GM12878 (cell line): ENCODE measurements around the gene ZSCAN18. TPM values are rescaled to one million over a fixed set of nuclear protein-coding genes. Genes with fewer than 3 reads are reported as not detected.

Experiments
- ATAC-seq: fragments of 200-7000 bp; cut with Tn5 transposase; 3 replicates; pipeline ENCODE4 v1.9.1; 2020; ENCODE audit warnings: mild to moderate bottlenecking, moderate library complexity
- BruUV-seq: library from RNA; stranded (reverse); fragments of 400-500 nt; replicated peaks from 2 replicates; lab custom pipeline; 2021; lab: Mats Ljungman, UMichigan
- CTCF ChIA-PET: fragments of 300-600 bp; sonication (Branson Sonifier 250); formaldehyde crosslinking; extraction: SDS; loops from one replicate; lab custom pipeline; 2021; ENCODE audit warnings: inconsistent platforms; lab: Yijun Ruan, JAX
- POLR2A ChIA-PET: fragments of 350-600 bp; formaldehyde crosslinking; extraction: SDS; loops from one replicate; lab custom pipeline; 2021; ENCODE audit warnings: inconsistent platforms; lab: Charles Lee
- RAD21 ChIA-PET: fragments of 300-600 bp; sonication (Branson Sonifier 250); formaldehyde crosslinking; loops from one replicate; lab custom pipeline; 2023; ENCODE audit warnings: antibody characterized with exemption; ENCODE audit not compliant: unreplicated experiment; lab: Charles Lee
- SMC1A ChIA-PET: fragments of 300-600 bp; sonication (Branson Sonifier 250); formaldehyde crosslinking; loops from one replicate; lab custom pipeline; 2023; ENCODE audit not compliant: unreplicated experiment, uncharacterized antibody; lab: Charles Lee
- DNase-seq: peaks from one replicate; pipeline ENCODE4 v3.0.0-alpha.2; 2011; ENCODE audit warnings: low read depth, low spot score
- FAIRE-seq: peaks from 3 replicates; lab custom pipeline; 2011; peaks lifted over from hg19 to GRCh38; lab: Jason Lieb, UNC
- H2AFZ ChIP-seq: 2 replicates; pipeline ENCODE4 v1.6.0; 2011; ENCODE audit warnings: low read depth, low read length, control low read depth; ENCODE audit not compliant: control insufficient read depth
- H3K27ac ChIP-seq: 2 replicates; pipeline ENCODE4 v1.5.1; 2011; ENCODE audit warnings: control low read depth; ENCODE audit not compliant: control insufficient read depth, insufficient read depth
- H3K27me3 ChIP-seq, 2 experiments: replicated peaks in 1 of 2; 2 replicates each; pipeline versions ENCODE4 v1.6.0 to v1.6.1; 2011; ENCODE audit warnings: low read length in 1 of 2; ENCODE audit not compliant: control insufficient read depth in 2 of 2, insufficient read depth in 2 of 2
- H3K36me3 ChIP-seq, 2 experiments: 2 replicates each; pipeline ENCODE4 v1.5.1; 2011; ENCODE audit warnings: low read length in 1 of 2; ENCODE audit not compliant: control insufficient read depth in 2 of 2, insufficient read depth in 2 of 2
- H3K4me1 ChIP-seq: 2 replicates; pipeline ENCODE4 v1.6.1; 2011; ENCODE audit warnings: mild to moderate bottlenecking, low read length, moderate library complexity, mixed read lengths; ENCODE audit not compliant: control insufficient read depth, insufficient read depth
- H3K4me2 ChIP-seq: 2 replicates; pipeline ENCODE4 v1.6.0; 2011; ENCODE audit warnings: control low read depth; ENCODE audit not compliant: control insufficient read depth, insufficient read depth
- H3K4me3 ChIP-seq: fragments of 200-600 bp; sonication (generic); 2 replicates; pipeline ENCODE4 v1.5.1; 2016
- H3K79me2 ChIP-seq: 2 replicates; pipeline ENCODE4 v1.6.0; 2011; ENCODE audit warnings: low read length; ENCODE audit not compliant: control insufficient read depth, insufficient read depth
- H3K9ac ChIP-seq: 2 replicates; pipeline ENCODE4 v1.8.0; 2011; ENCODE audit warnings: low read length, control low read depth, mixed read lengths; ENCODE audit not compliant: control insufficient read depth, insufficient read depth
- H3K9me3 ChIP-seq: replicated peaks from 3 replicates; pipeline ENCODE4 v1.5.1; 2011; ENCODE audit warnings: mild to moderate bottlenecking, low read length; ENCODE audit not compliant: control insufficient read depth, insufficient read depth
- H4K20me1 ChIP-seq: 2 replicates; pipeline ENCODE4 v1.6.0; 2011; ENCODE audit not compliant: control insufficient read depth, insufficient read depth
- BCLAF1 ChIP-seq: fragments of 450-650 bp; IDR thresholded peaks from 2 replicates; pipeline ENCODE4 v1.6.1; 2017; ENCODE audit warnings: antibody characterized with exemption, mild to moderate bottlenecking, moderate library complexity
- CREB1 ChIP-seq: IDR thresholded peaks from 2 replicates; pipeline ENCODE4 v1.6.1; 2012; ENCODE audit warnings: low read depth, mild to moderate bottlenecking, inconsistent platforms
- EED ChIP-seq: sonication (generic); IDR thresholded peaks from 2 replicates; pipeline ENCODE4 v1.6.1; 2016; ENCODE audit warnings: antibody characterized with exemption, low read depth
- GABPA ChIP-seq: IDR thresholded peaks from 2 replicates; pipeline ENCODE4 v1.6.1; 2014; ENCODE audit warnings: antibody characterized with exemption, low read depth, mild to moderate bottlenecking, inconsistent platforms
- HCFC1 ChIP-seq: fragments of 150-350 bp; IDR thresholded peaks from 2 replicates; pipeline ENCODE4 v1.6.1; 2014; ENCODE audit warnings: low read length
- MEF2A ChIP-seq: IDR thresholded peaks from 2 replicates; pipeline ENCODE4 v1.6.1; 2011; ENCODE audit warnings: low read depth, mild to moderate bottlenecking, low read length, moderate library complexity; ENCODE audit not compliant: insufficient read depth
- NR2C2 ChIP-seq: IDR thresholded peaks from 2 replicates; pipeline ENCODE4 v1.6.1; 2011; ENCODE audit warnings: borderline replicate concordance, low read depth; ENCODE audit not compliant: control insufficient read depth, insufficient read length
- SMAD1 ChIP-seq: fragments of 450-650 bp; IDR thresholded peaks from 2 replicates; pipeline ENCODE4 v1.6.1; 2018; ENCODE audit warnings: mild to moderate bottlenecking, low read depth; ENCODE audit not compliant: partially characterized antibody
- ZNF384 ChIP-seq: IDR thresholded peaks from 2 replicates; pipeline ENCODE4 v1.6.1; 2012; ENCODE audit warnings: low read depth, mild to moderate bottlenecking, low read length, improper control_type of control experiment, borderline replicate concordance
- WGBS: methylation state at CpG from one replicate; pipeline ENCODE4 v1.1.6; 2016; ENCODE audit warnings: low lambda C conversion rate; ENCODE audit not compliant: insufficient replicate concordance, insufficient coverage; ENCODE audit errors: missing lambda C conversion rate; 5-methylcytosine and 5-hydroxymethylcytosine counted together
- in situ Hi-C: fragments of 300-500 bp; cut with MboI; formaldehyde crosslinking; loops from 9 replicates; pipeline ENCODE4 v1.14.3; 2018; ENCODE audit warnings: mixed read lengths
- intact Hi-C: fragments of 100-400 bp; cut with micrococcal nuclease; formaldehyde crosslinking; loops from one replicate; pipeline ENCODE4 v1.14.2; 2022; ENCODE audit not compliant: unreplicated experiment
- polyA plus RNA-seq, 11 experiments: library from polyadenylated mRNA; depleted of rRNA in 4 of 11; unstranded in 6 of 11; stranded (reverse) in 5 of 11; fragments of >200 nt; fragmentation: Nextera tagmentation in 4 of 11; fragmentation: Illumina TruSeq in 1 of 11; extraction: Ambion mirVana in 4 of 11; extraction: Trizol in 1 of 11; gene quantifications; 1 replicate in 1 of 11; 2 replicates in 10 of 11; pipeline versions ENCODE4 v1.2.1 to v1.2.3, GENCODE V29; 2011 to 2016; ENCODE audit warnings: inconsistent platforms in 2 of 11, missing spikeins in 2 of 11, low read depth in 1 of 11
- total RNA-seq, 4 experiments: library from RNA; depleted of rRNA in 3 of 4; stranded (reverse); fragments of >200 nt in 3 of 4; fragmentation: Illumina TruSeq in 1 of 4; extraction: Trizol in 1 of 4; gene quantifications; 2 replicates each; pipeline versions ENCODE4 v1.2.1 to v1.2.3, GENCODE V29; 2013 to 2021

ZSCAN18 gene
- total and polyA plus RNA-seq, 10 of the 15 experiments (the other 5 are each of a cell fraction or from before 2014, with no cell fraction given): 0.64 TPM; not detected in 8

- no peak for TF ChIP-seq ZNF384
- TF ChIP-seq BCLAF1: no peak
- no peak for TF ChIP-seq GABPA
- no peak for TF ChIP-seq EED
- no peak for TF ChIP-seq HCFC1
- no peak for TF ChIP-seq MEF2A
- TF ChIP-seq CREB1: no peak
Measured at GRCh38 chr19:58040751-58041525, 57.1 kb downstream of the ZSCAN18 start (continued).

- CTCF ChIA-PET: no interaction called here
- Histone ChIP-seq H3K79me2 (no peaks in the 10 kb centered on the region), H3K9me3 (peaks cover 5% of the 10 kb centered on the region; the same call in 2 of the 3 replicates), H3K27ac (no peak overlapping the region), H2AFZ (no peak overlapping the region), H3K4me1 (no peaks in the 10 kb centered on the region), H3K36me3 (no peaks in the 10 kb centered on the region), H3K4me2 (no peak overlapping the region), H3K4me3 (no peak overlapping the region), H3K27me3 (no peaks in the 10 kb centered on the region), H3K9ac (no peak overlapping the region), H4K20me1 (no peaks in the 10 kb centered on the region)
- DNase-seq (no peak), ATAC-seq (no peak), FAIRE-seq (no peak)
- POLR2A ChIA-PET: no interaction called here
- in situ Hi-C loops: no loop called here
- 10% methylated on average over 8 of the region's 8 CpGs for WGBS
- TF ChIP-seq SMAD1: no peak
- no peak for TF ChIP-seq NR2C2
- TF ChIP-seq GABPA: no peak
- no peak for TF ChIP-seq HCFC1
- TF ChIP-seq ZNF384: no peak
- intact Hi-C loops: no loop called here
- no TSS peak for BruUV-seq
- RAD21 ChIA-PET: no interaction called here
- SMC1A ChIA-PET: no interaction called here
Measured at GRCh38 chr19:58038688-58039204, 59.3 kb downstream of the ZSCAN18 start.
